Fibroblast of skin of right quadriceps (primary cell): Measurements from ENCODE around the gene CCDC63.
"Not testable (repeated sequence)": the region's sequence is repeated elsewhere in the genome, so short reads cannot be mapped to it uniquely, and the experiment has no call there.

Source experiments
- DNase-seq: peaks from one replicate; pipeline ENCODE4 v3.0.0-alpha.2; 2013

CCDC63 gene

GRCh38 chr12:110844551-110845338 is 2.0 kb upstream of the CCDC63 start:
- peak; percentile 59 for DNase-seq

- DNase-seq = no peak
These were observed 1.5 kb upstream of the CCDC63 start for GRCh38 chr12:110845339-110845682.

- no peak for DNase-seq
These were observed 1.6 kb downstream of the CCDC63 start for GRCh38 chr12:110848314-110848923.

- DNase-seq = no peak
These were observed 2.4 kb downstream of the CCDC63 start for GRCh38 chr12:110849221-110849620.

- DNase-seq = no peak
These were observed 3.1 kb downstream of the CCDC63 start for GRCh38 chr12:110849748-110850403.

GRCh38 chr12:110850762-110851161 is 4.0 kb downstream of the CCDC63 start:
- DNase-seq = no peak

GRCh38 chr12:110853836-110854235 is 7.0 kb downstream of the CCDC63 start:
- DNase-seq = peak; percentile 31

- DNase-seq = no peak
These were observed 9.8 kb downstream of the CCDC63 start for GRCh38 chr12:110856542-110856941.

GRCh38 chr12:110857528-110857927 is 10.7 kb downstream of the CCDC63 start:
- no peak for DNase-seq

- not testable (repeated sequence) for DNase-seq
These were observed 11.2 kb downstream of the CCDC63 start for GRCh38 chr12:110857954-110858353.

GRCh38 chr12:110858848-110859247 is 12.1 kb downstream of the CCDC63 start:
- DNase-seq = no peak

- no peak for DNase-seq
These were observed 14.1 kb downstream of the CCDC63 start for GRCh38 chr12:110860833-110861296.

GRCh38 chr12:110861729-110862128 is 14.9 kb downstream of the CCDC63 start:
- DNase-seq = no peak

GRCh38 chr12:110862329-110862728 is 15.5 kb downstream of the CCDC63 start:
- no peak for DNase-seq

- no peak for DNase-seq
These were observed 16.4 kb downstream of the CCDC63 start for GRCh38 chr12:110863161-110863560.

- no peak for DNase-seq
These were observed 18.7 kb downstream of the CCDC63 start for GRCh38 chr12:110865521-110865920.

GRCh38 chr12:110869026-110869425 is 22.2 kb downstream of the CCDC63 start:
- no peak for DNase-seq

GRCh38 chr12:110869803-110870202 is 23.0 kb downstream of the CCDC63 start:
- DNase-seq = no peak

GRCh38 chr12:110872100-110872499 is 25.3 kb downstream of the CCDC63 start:
- DNase-seq = no peak

GRCh38 chr12:110874351-110874750 is 27.6 kb downstream of the CCDC63 start:
- DNase-seq = no peak

- no peak for DNase-seq
These were observed 28.0 kb downstream of the CCDC63 start for GRCh38 chr12:110874781-110875180.

GRCh38 chr12:110880651-110881050 is 33.9 kb downstream of the CCDC63 start:
- no peak for DNase-seq

- DNase-seq = no peak
These were observed 36.5 kb downstream of the CCDC63 start for GRCh38 chr12:110883251-110883650.
